NT2/D1 (cell line): Measurements from ENCODE around the gene TRIM50.
"Not testable (repeated sequence)": the region's sequence is repeated elsewhere in the genome, so short reads cannot be mapped to it uniquely, and the experiment has no call there.

Experiments used
- DNase-seq: peaks from one replicate; pipeline ENCODE4 v3.0.0-alpha.2; 2011; ENCODE audit warnings: low read depth, low spot score
- H3K27me3 ChIP-seq: 2 replicates; pipeline ENCODE4 v1.6.0; 2011; ENCODE audit warnings: mild to moderate bottlenecking; ENCODE audit not compliant: insufficient read length, insufficient read depth
- H3K36me3 ChIP-seq: 2 replicates; pipeline ENCODE4 v1.6.1; 2011; ENCODE audit warnings: mild to moderate bottlenecking, low read length, mixed read lengths; ENCODE audit not compliant: insufficient read depth, insufficient read length
- H3K4me1 ChIP-seq: 2 replicates; pipeline ENCODE4 v1.5.1; 2011; ENCODE audit not compliant: insufficient read depth, insufficient read length
- H3K4me3 ChIP-seq: 2 replicates; pipeline ENCODE4 v1.5.1; 2011; ENCODE audit warnings: low read depth; ENCODE audit not compliant: insufficient read length
- H3K9ac ChIP-seq: 2 replicates; pipeline ENCODE4 v1.6.0; 2011; ENCODE audit warnings: low read depth; ENCODE audit not compliant: insufficient read length
- H3K9me3 ChIP-seq: 2 replicates; pipeline ENCODE4 v1.5.1; 2011; ENCODE audit warnings: mild to moderate bottlenecking, low read length; ENCODE audit not compliant: insufficient read depth
- SUZ12 ChIP-seq: IDR thresholded peaks from 2 replicates; pipeline ENCODE4 v1.6.1; 2011; ENCODE audit not compliant: insufficient read length, insufficient read depth; ENCODE audit errors: extremely low read depth
- YY1 ChIP-seq: IDR thresholded peaks from 2 replicates; pipeline ENCODE4 v1.6.1; 2011; ENCODE audit not compliant: insufficient read length, insufficient read depth
- ZNF274 ChIP-seq: IDR thresholded peaks from 2 replicates; pipeline ENCODE4 v1.6.1; 2011; ENCODE audit warnings: mild to moderate bottlenecking, low read depth, low read length

Gene TRIM50

DNA sequence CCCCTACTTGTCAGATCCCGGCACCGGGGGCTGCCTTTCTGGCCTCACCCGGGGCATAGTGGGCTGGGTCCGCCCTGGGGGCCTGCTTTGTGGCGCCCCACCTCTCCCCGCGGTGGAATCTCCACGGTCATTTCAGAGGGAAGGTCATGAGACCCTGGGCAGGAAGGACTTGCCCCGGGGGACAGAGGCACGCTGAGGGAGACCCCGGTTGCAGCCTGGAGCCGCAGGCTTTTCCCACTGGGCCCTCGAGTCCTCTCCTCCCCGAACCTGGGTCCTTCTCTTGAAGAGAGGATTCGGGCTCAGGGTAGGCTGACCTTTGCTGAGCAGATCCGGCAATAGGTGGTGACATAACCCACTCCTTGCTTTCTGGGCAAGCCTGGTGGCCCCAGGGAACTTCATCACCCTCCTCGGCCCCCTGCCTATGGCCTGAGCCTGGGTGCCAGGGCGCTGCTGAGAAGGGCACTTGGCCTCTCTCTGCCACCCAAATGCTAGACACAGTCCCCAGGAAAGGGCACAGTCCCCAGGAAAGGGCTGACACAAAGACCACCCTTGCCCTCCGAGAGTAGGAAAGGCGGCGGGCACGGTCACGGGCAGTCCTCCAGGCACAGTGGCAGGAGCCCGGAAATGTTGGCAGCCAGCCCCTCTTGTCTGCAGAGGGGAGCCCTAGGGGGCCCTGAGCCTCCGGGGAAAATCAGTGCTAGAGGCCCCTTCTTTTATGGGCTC is 36.3 kb upstream of the TRIM50 start:
- no peak for DNase-seq
- TF ChIP-seq SUZ12 (no peak), YY1 (no peak), ZNF274 (no peak)
- Histone ChIP-seq H3K4me3 (no peak overlapping the region), H3K36me3 (no peaks in the 10 kb centered on the region), H3K4me1 (peaks cover 10% of the 10 kb centered on the region), H3K9me3 (no peaks in the 10 kb centered on the region), H3K9ac (no peak overlapping the region), H3K27me3 (no peaks in the 10 kb centered on the region)

DNA sequence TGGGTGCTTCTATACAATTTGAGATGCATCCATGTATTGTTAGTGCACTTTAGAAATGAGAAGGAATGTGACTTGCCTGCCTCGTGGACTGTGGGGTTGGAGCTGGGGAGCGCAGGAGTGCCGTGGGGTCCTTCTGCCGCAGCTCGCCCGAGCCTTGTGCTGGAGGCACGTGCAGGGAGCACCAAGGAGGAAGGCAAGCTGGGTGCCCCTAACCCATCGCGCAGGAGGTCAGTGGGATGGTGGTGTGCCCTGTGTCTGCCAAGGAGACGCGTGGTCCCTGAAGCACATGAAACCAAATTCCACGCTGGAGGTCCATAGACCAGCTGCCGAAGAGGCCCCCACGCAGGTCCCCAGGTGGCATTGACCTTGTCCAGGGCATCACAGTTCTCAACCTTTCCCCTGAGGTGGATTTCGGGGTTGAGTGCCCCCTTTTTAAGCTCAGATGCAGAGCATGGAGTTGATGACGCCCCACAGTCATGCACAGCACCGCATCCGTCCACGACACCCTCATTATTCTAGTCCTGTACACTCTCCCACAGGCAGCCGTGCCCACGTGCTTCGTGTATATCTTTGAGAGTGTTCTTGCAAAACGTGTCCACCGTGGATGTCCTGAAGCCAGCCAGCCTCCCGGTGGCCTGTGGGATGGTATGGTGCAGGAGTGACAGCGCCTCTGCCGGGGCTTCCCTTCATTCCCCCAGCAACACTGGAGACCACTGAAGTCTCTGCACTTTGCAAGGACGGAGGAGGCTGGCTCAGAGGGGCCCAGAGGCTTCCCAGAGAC is 35.5 kb upstream of the TRIM50 start:
- Histone ChIP-seq H3K36me3 (no peaks in the 10 kb centered on the region), H3K4me1 (peaks cover 10% of the 10 kb centered on the region), H3K9me3 (no peaks in the 10 kb centered on the region), H3K9ac (no peak overlapping the region), H3K27me3 (no peaks in the 10 kb centered on the region), H3K4me3 (no peak overlapping the region)
- no peak for TF ChIP-seq YY1
- TF ChIP-seq ZNF274, result no peak
- no peak for TF ChIP-seq SUZ12
- no peak for DNase-seq

DNA sequence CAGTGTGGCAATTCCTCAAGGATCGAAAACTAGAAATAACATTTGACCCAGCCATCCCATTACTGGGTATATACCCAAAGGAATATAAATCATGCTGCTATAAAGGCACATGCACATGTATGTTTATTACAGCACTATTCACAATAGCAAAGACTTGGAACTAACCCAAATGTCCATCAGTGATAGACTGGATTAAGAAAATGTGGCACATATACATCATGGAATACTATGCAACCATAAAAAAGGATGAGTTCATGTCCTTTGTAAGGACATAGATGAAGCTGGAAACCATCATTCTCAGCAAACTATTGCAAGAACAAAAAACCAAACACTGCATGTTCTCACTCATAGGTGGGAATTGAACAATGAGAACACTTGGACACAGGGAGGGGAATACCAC is 32.7 kb upstream of the TRIM50 start:
- not testable (repeated sequence) for H3K4me3 ChIP-seq, DNase-seq, H3K9ac ChIP-seq, H3K9me3 ChIP-seq, H3K36me3 ChIP-seq, H3K27me3 ChIP-seq
- peaks cover 12% of the 10 kb centered on the region for H3K4me1 ChIP-seq

DNA sequence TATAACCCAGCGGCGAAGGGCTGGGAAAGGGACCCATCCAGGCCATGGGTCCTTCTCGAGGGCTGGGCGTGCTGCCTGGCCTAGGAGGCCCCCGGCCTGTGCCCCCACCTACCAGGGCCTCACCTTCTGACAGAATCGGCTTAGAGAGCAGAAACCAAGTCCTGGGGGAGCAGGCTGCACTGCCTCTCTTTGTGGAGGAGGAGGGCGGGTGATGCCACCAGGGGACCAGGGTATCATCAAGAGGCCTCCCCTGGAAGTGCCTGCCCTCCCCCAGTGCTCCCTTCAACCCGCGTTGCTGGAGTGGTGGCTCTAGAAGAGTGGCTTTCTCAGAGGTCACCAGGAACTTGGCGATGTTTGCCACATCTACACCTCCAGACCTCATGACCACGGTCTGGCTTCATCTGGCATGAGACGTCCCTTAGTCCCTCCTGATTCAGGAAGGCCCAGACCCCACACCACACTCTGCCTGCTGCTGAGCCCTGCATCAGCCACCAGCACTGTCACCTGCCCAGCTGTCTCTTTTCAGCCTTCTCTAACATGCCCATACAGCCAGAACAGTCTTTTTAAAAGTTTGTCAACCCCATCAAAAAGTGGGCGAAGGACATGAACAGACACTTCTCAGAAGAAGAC is 32.0 kb upstream of the TRIM50 start:
- Histone ChIP-seq H3K9me3 (no peaks in the 10 kb centered on the region), H3K27me3 (no peaks in the 10 kb centered on the region), H3K36me3 (no peaks in the 10 kb centered on the region), H3K4me1 (peaks cover 16% of the 10 kb centered on the region), H3K9ac (no peak overlapping the region), H3K4me3 (no peak overlapping the region)
- no peak for DNase-seq
- TF ChIP-seq SUZ12, result no peak
- TF ChIP-seq ZNF274, result no peak
- no peak for TF ChIP-seq YY1

DNA sequence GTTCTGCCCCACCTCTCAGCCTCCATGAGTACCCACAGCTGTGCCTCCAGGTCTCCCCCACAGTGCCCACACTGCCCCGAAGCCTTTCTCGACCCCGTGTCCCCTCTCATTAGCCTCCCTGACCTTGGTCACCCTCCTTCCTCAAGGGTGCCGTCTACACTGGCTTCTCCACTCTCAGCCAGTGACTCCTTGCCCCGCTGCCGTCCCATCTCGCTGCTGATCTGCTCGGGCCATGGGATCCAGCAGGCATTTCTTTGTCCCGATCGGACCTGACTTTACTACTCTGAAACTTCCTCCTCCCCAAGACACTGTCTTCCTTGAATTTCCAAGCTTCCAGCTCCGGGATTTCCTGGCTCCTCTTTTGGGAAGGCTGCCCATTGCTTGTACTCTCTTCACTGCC is 31.4 kb upstream of the TRIM50 start:
- Histone ChIP-seq H3K9ac (no peak overlapping the region), H3K4me1 (peaks cover 18% of the 10 kb centered on the region), H3K4me3 (no peak overlapping the region), H3K36me3 (no peaks in the 10 kb centered on the region), H3K9me3 (no peaks in the 10 kb centered on the region), H3K27me3 (no peaks in the 10 kb centered on the region)
- no peak for DNase-seq
- TF ChIP-seq YY1 (no peak), ZNF274 (no peak), SUZ12 (no peak)

DNA sequence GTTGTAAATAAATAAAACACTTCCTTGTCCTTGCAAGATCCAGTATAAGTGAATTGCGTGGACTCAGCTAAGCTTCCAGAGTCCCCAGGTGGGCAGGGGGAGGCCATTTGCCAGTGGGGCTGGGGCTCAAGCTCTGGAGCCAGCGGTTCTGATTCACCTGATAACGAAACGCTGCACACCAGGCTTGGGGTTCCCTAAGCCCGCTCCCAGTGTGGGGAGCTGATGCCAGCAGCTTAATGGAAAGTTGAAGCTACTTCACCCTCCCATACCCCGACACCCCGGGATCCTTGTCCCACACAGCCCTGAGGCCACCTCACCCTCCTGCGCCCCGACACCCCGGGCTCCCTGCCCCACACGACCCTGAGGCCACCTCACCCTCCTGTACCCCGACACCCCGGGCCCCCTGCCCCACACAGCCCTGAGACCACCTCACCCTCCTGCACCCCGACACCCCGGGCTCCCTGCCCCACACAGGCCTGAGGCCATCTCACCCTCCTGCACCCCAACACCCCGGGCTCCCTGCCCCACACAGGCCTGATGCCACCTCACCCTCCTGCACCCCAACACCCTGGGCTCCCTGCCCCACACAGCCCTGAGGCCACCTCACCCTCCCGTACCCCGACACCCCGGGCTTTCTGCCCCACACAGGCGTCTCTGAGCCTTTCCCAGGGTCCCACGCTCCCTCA is 30.9 kb upstream of the TRIM50 start:
- no peaks in the 10 kb centered on the region for H3K9me3 ChIP-seq
- DNase-seq, result no peak

DNA sequence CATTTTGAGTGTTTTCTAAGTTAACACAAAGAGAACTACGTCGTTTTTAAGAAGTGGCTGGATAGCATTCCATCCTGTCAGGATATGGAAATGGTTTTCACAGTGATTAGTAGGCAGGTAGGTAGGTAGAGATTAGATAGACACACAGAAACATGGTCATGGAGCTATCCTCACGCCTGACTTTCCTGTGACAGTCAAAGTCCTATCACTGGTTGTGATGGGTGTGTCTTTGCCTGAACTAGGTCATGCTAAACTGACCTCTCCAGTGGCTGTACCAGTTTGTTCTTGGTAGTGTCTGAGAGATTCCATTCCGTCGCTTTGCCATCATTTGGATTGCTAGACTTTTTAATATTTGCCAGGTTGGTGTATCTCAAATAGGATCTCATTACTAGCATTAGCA is 28.3 kb upstream of the TRIM50 start:
- TF ChIP-seq YY1, result no peak

More for the DNA sequence above, 30.9 kb upstream of the TRIM50 start:
- H3K27me3 ChIP-seq, result no peaks in the 10 kb centered on the region
- no peaks in the 10 kb centered on the region for H3K36me3 ChIP-seq
- no peak overlapping the region for H3K4me3 ChIP-seq
- H3K9ac ChIP-seq, result no peak overlapping the region
- TF ChIP-seq SUZ12, result no peak
- no peak for TF ChIP-seq YY1
- TF ChIP-seq ZNF274, result no peak
- H3K4me1 ChIP-seq, result peaks cover 20% of the 10 kb centered on the region

More for the DNA sequence above, 28.3 kb upstream of the TRIM50 start:
- H3K4me1 ChIP-seq, result peaks cover 18% of the 10 kb centered on the region
- H3K36me3 ChIP-seq, result no peaks in the 10 kb centered on the region
- DNase-seq, result no peak
- H3K4me3 ChIP-seq, result no peak overlapping the region
- no peak overlapping the region for H3K9ac ChIP-seq
- H3K9me3 ChIP-seq, result no peaks in the 10 kb centered on the region
- H3K27me3 ChIP-seq, result no peaks in the 10 kb centered on the region
